Gastroesophageal sphincter (tissue), 3 donors: ENCODE results near the gene CHMP6.

Experiments used
- EP300 ChIP-seq: sonication (generic); formaldehyde crosslinking; IDR thresholded peaks from one replicate; pipeline ENCODE4 v1.6.1; 2017; ENCODE audit warnings: antibody characterized with exemption, mild to moderate bottlenecking
- POLR2A ChIP-seq, 2 donors: fragments of 450-650 bp; IDR thresholded peaks; one replicate each; pipeline ENCODE4 v1.6.1; 2017; ENCODE audit warnings: antibody characterized with exemption in 2 of 2, mild to moderate bottlenecking in 2 of 2, moderate library complexity in 1 of 2
- POLR2AphosphoS5 ChIP-seq: sonication (generic); formaldehyde crosslinking; IDR thresholded peaks from one replicate; pipeline ENCODE4 v1.6.1; 2017; ENCODE audit warnings: antibody characterized with exemption
- TF ChIP-seq, protein P1 (sequence below), 4 experiments: fragments of 200-600 bp in 2 of 4; fragments of 450-650 bp in 2 of 4; sonication (generic) in 1 of 4; IDR thresholded peaks; one replicate each; pipeline ENCODE4 v1.5.1; 2017 to 2019; ENCODE audit warnings: antibody characterized with exemption in 4 of 4, mild to moderate bottlenecking in 2 of 4, moderate library complexity in 2 of 4

DNA sequence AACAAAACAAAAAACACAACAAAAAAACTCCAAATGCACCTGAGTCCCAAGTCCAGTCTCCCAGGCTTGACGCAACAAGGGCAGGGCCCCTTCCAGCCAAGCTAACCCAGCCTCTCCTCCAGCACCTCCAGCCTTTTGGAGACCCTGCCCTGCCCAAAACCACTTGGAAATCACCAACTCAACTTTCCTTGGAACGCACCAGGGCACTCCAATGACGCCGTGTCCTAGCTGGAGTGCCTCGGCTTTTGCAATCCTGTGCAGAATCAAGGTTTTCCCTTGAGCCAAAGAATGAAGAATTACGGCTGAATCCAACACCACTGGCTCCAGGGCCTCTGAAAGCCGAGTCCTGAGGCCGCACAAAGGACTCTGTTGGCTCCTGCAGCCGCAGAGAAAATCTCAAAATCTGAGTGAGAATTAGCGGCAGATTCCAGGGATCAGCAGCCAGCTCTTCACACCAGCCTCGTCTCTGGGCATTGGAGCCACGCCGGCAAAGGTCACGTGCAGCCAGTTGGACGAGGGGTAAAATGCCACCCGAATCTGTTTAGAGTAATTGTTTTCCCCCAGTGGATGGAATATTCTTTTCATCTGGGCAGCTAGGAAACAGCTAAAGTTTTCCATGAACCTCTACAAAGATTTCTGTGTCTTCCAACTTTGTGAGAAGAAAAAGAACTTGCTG is 33.6 kb downstream of the CHMP6 start:
- TF ChIP-seq, protein P1, sequence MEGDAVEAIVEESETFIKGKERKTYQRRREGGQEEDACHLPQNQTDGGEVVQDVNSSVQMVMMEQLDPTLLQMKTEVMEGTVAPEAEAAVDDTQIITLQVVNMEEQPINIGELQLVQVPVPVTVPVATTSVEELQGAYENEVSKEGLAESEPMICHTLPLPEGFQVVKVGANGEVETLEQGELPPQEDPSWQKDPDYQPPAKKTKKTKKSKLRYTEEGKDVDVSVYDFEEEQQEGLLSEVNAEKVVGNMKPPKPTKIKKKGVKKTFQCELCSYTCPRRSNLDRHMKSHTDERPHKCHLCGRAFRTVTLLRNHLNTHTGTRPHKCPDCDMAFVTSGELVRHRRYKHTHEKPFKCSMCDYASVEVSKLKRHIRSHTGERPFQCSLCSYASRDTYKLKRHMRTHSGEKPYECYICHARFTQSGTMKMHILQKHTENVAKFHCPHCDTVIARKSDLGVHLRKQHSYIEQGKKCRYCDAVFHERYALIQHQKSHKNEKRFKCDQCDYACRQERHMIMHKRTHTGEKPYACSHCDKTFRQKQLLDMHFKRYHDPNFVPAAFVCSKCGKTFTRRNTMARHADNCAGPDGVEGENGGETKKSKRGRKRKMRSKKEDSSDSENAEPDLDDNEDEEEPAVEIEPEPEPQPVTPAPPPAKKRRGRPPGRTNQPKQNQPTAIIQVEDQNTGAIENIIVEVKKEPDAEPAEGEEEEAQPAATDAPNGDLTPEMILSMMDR (IDR thresholded peaks at IDR 0.05) = no peak
- TF ChIP-seq POLR2A (IDR thresholded peaks at IDR 0.05) (no peak), EP300 (no peak), POLR2AphosphoS5 (no peak)
